ENCODE results near the gene PATL2. TPM values are rescaled to one million over a fixed set of nuclear protein-coding genes. Genes with fewer than 3 reads are reported as not detected.

The PATL2 gene
- total RNA-seq, 4 donors from 2014 or later: 4.0 to 35.5 (median 9.5) TPM

DNA sequence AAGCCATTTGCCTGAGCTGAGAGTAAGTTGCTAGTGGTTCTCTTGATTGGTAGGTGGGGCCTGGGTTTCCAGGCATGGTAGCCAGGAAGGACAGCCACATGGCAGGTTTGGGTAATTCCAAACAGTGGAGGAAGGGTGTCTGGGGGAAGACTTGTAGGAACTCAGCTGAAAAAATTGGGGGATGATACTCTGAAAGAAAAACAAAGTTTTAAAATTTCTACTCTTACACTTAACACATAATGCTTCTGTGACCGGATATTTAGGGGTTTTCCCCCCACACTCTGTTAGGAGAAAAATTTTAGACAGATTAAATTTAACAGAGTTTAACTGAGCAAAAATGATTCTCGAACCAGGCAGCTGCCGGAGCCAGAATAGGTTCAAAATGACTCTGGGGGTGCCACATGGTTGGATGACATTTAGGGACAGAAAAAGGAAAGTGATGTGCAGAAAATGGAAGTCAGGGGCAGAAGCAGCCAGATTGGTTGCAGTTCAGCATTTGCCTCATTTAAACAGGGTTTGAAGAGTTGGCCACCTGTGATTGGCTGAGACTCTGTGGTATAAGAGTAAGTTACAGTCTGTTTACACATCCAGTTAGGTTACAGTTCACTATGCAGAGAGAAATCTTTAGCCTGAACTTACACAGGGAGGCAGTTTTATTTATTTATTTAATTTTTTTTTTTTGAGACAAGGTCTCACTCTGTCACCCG, 8.3 kb upstream of the PATL2 start:
- TF ChIP-seq POLR2A (IDR thresholded peaks at IDR 0.05): no peak
- TF ChIP-seq, protein P1, sequence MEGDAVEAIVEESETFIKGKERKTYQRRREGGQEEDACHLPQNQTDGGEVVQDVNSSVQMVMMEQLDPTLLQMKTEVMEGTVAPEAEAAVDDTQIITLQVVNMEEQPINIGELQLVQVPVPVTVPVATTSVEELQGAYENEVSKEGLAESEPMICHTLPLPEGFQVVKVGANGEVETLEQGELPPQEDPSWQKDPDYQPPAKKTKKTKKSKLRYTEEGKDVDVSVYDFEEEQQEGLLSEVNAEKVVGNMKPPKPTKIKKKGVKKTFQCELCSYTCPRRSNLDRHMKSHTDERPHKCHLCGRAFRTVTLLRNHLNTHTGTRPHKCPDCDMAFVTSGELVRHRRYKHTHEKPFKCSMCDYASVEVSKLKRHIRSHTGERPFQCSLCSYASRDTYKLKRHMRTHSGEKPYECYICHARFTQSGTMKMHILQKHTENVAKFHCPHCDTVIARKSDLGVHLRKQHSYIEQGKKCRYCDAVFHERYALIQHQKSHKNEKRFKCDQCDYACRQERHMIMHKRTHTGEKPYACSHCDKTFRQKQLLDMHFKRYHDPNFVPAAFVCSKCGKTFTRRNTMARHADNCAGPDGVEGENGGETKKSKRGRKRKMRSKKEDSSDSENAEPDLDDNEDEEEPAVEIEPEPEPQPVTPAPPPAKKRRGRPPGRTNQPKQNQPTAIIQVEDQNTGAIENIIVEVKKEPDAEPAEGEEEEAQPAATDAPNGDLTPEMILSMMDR (IDR thresholded peaks at IDR 0.05): no peak
- peaks cover 0 to 27% (median 14%) of the 10 kb centered on the region in 4 donors for H3K4me1 ChIP-seq
- H3K9me3 ChIP-seq: no peaks in the 10 kb centered on the region
- H3K4me3 ChIP-seq: no peak overlapping the region
- H3K27ac ChIP-seq: peak overlapping the region in 3 of 4 donors; percentile 16 to 69 (median 26)
- H3K36me3 ChIP-seq: peaks cover 0 to 46% (median 0%) of the 10 kb centered on the region in 3 donors
- no peaks in the 10 kb centered on the region for H3K27me3 ChIP-seq
- DNase-seq: peak in 2 of 3 donors; percentile 56 to 68

DNA sequence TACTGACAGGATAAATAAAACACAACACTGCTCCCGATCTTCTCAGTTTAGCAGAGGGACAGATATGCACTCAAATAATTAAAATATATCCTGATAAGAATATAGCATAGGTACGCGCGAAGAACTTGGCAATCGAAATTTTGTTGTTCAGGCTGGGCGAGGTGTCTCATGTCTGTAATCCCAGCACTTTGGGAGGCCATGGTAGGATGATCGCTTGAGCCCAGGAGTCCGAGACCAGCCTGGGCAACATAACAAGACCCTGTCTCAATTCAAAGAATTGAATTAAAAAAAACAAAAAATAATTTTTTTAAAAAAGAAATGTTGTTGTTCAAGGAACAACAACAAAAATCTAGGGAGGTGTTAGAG, 7.8 kb upstream of the PATL2 start:
- no peak overlapping the region for H3K4me3 ChIP-seq
- H3K4me1 ChIP-seq: peaks cover 0 to 31% (median 14%) of the 10 kb centered on the region in 4 donors
- no peak for DNase-seq
- peaks cover 0 to 49% (median 0%) of the 10 kb centered on the region in 3 donors for H3K36me3 ChIP-seq
- no peaks in the 10 kb centered on the region for H3K9me3 ChIP-seq
- H3K27me3 ChIP-seq: no peaks in the 10 kb centered on the region
- TF ChIP-seq, protein P1 (IDR thresholded peaks at IDR 0.05): no peak
- no peak for TF ChIP-seq POLR2A (IDR thresholded peaks at IDR 0.05)
- H3K27ac ChIP-seq: peak overlapping the region in 2 of 4 donors; percentile 26 to 69

GRCh38 chr15:44718180-44718926, 7.2 kb upstream of the PATL2 start:
- peaks cover 0 to 35% (median 14%) of the 10 kb centered on the region in 4 donors for H3K4me1 ChIP-seq
- H3K36me3 ChIP-seq: peaks cover 0 to 49% (median 0%) of the 10 kb centered on the region in 3 donors
- no peak overlapping the region for H3K4me3 ChIP-seq
- H3K9me3 ChIP-seq: no peaks in the 10 kb centered on the region
- no peak for TF ChIP-seq POLR2A (IDR thresholded peaks at IDR 0.05)
- TF ChIP-seq, protein P1 (IDR thresholded peaks at IDR 0.05): no peak
- H3K27ac ChIP-seq: peak overlapping the region in 2 of 4 donors; percentile 1 to 69
- no peak for DNase-seq
- no peaks in the 10 kb centered on the region for H3K27me3 ChIP-seq

DNA sequence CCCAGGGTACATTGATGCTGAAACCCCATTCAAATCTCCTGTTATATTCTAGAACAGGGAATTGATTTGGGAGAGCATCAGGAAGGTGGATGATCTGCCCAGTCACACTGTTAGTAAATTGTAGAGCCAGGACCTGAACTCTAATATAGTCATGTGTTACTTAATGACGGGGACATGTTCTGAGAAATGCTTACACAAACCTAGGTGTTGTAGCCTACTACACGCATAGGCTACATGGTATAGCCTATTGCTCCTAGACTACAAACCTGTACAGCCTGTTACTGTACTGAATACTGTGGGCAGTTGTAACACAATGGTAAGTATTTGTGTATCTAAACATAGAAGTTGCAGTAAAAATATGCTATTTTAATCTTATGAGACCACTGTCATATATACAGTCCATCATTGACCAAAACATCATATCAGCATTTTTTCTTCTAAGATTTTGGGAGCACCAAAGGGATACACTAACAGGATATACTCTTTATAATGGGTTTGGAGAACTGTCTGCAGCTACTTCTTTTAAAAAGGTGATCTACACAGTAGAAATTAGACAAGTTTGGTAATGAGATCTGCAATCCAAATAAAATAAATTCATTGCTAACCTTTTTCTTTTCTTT, 6.0 kb upstream of the PATL2 start:
- H3K4me3 ChIP-seq: no peak overlapping the region
- peaks cover 0 to 35% (median 14%) of the 10 kb centered on the region in 4 donors for H3K4me1 ChIP-seq
- peaks cover 0 to 49% (median 0%) of the 10 kb centered on the region in 3 donors for H3K36me3 ChIP-seq
- TF ChIP-seq POLR2A (IDR thresholded peaks at IDR 0.05): no peak
- TF ChIP-seq, protein P1 (IDR thresholded peaks at IDR 0.05): no peak
- DNase-seq: no peak
- H3K27me3 ChIP-seq: no peaks in the 10 kb centered on the region
- H3K9me3 ChIP-seq: no peaks in the 10 kb centered on the region
- peak overlapping the region in 1 of 4 donors; percentile 29 for H3K27ac ChIP-seq

- no peak for DNase-seq
- peaks cover 0 to 49% (median 0%) of the 10 kb centered on the region in 3 donors for H3K36me3 ChIP-seq
- H3K27ac ChIP-seq: peak overlapping the region in 1 of 4 donors; percentile 98
- TF ChIP-seq, protein P1 (IDR thresholded peaks at IDR 0.05): no peak
- TF ChIP-seq POLR2A (IDR thresholded peaks at IDR 0.05): no peak
- H3K9me3 ChIP-seq: no peaks in the 10 kb centered on the region
- H3K4me1 ChIP-seq: peaks cover 0 to 35% (median 14%) of the 10 kb centered on the region in 4 donors
- H3K27me3 ChIP-seq: no peaks in the 10 kb centered on the region
- H3K4me3 ChIP-seq: peak overlapping the region in 2 of 4 donors; percentile 74 to 77
Observed at GRCh38 chr15:44715797-44716334, 4.7 kb upstream of the PATL2 start.

Measured in Peyer's patch (tissue), 4 donors.